WERI-Rb-1 (cell line): ENCODE measurements around the gene SLX9.

ENCODE experiments used
- DNase-seq: peaks from one replicate; pipeline ENCODE4 v3.0.0-alpha.2; 2020
- H3K27ac ChIP-seq: fragments of 250-450 bp; sonication (Bioruptor Pico); 2 replicates; pipeline ENCODE4 v1.5.1; 2020; ENCODE audit warnings: mild to moderate bottlenecking, moderate library complexity
- H3K27me3 ChIP-seq: fragments of 250-450 bp; sonication (Bioruptor Pico); 2 replicates; pipeline ENCODE4 v1.5.1; 2021; ENCODE audit warnings: mild to moderate bottlenecking, low read depth, moderate library complexity; ENCODE audit not compliant: insufficient read depth, severe bottlenecking
- H3K36me3 ChIP-seq: fragments of 250-450 bp; sonication (Bioruptor Pico); 2 replicates; pipeline ENCODE4 v1.5.1; 2020; ENCODE audit warnings: mild to moderate bottlenecking, moderate library complexity
- H3K4me3 ChIP-seq: 2 replicates; pipeline ENCODE4 v1.5.1; 2011; ENCODE audit warnings: low read depth, mild to moderate bottlenecking, control low read depth, low read length
- H3K9me3 ChIP-seq: fragments of 250-450 bp; sonication (Bioruptor Pico); 2 replicates; pipeline ENCODE4 v1.5.1; 2021; ENCODE audit warnings: mild to moderate bottlenecking, moderate library complexity; ENCODE audit not compliant: severe bottlenecking
- TF ChIP-seq, protein P1 (sequence below): IDR thresholded peaks from 2 replicates; pipeline ENCODE4 v1.5.1; 2011; ENCODE audit warnings: low read depth, mild to moderate bottlenecking, control low read depth, inconsistent platforms, low read length

SLX9 gene

GRCh38 chr21:44987886-44988606 is 48.2 kb downstream of the SLX9 start:
- Histone ChIP-seq H3K4me3 (no peak overlapping the region), H3K9me3 (no peaks in the 10 kb centered on the region), H3K27me3 (no peaks in the 10 kb centered on the region), H3K27ac (peak overlapping the region; percentile 50; the same call in 1 of the 2 replicates), H3K36me3 (no peaks in the 10 kb centered on the region)
- DNase-seq = no peak
- TF ChIP-seq, protein P1, sequence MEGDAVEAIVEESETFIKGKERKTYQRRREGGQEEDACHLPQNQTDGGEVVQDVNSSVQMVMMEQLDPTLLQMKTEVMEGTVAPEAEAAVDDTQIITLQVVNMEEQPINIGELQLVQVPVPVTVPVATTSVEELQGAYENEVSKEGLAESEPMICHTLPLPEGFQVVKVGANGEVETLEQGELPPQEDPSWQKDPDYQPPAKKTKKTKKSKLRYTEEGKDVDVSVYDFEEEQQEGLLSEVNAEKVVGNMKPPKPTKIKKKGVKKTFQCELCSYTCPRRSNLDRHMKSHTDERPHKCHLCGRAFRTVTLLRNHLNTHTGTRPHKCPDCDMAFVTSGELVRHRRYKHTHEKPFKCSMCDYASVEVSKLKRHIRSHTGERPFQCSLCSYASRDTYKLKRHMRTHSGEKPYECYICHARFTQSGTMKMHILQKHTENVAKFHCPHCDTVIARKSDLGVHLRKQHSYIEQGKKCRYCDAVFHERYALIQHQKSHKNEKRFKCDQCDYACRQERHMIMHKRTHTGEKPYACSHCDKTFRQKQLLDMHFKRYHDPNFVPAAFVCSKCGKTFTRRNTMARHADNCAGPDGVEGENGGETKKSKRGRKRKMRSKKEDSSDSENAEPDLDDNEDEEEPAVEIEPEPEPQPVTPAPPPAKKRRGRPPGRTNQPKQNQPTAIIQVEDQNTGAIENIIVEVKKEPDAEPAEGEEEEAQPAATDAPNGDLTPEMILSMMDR = no peak

DNA sequence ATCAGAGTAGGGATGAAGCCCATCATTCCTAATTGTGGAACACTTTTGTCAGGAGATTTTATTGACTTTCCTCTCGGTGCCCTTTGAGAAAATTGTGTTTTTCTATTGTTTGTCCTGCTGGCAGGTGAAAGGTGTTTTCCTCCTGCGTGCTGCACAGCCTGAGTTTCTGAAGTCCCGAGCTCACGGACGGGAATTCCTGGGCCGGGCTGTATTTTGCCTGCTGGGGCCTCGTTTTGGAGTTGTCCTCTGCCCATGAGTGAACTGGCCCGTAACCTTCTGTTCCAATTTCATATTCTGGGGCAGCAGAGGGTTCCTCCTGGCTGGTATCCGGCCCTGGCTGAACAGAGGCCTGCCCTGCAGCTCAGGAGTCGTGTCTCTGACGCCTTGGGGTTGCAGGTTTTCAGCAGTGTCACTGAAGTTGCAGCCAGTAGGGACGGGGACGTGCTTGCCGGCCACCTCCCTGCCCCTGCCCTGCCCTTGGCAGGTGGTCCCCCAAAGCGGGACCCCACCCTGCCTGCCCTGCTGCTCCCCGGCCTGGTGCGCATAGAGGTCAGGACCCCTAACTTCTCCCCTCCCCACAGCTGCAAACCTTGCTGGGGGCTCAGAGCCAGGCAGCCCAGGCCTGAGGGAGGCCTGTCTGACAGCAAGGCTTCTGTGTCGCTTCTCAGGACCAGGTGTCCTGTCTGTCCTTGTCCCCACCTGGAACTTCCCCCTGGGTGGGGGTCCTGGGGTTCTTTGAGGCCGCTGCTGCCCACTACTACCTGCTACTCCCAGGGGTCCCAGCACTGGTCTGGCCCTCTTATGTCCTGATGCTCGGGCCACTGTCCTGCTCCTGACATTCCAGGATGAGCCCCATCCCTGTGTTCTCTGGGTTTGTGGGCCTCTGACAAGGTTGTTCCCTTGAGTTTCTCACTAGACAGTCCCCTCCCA is 49.0 kb downstream of the SLX9 start:
- no peak overlapping the region for H3K27ac ChIP-seq

DNA sequence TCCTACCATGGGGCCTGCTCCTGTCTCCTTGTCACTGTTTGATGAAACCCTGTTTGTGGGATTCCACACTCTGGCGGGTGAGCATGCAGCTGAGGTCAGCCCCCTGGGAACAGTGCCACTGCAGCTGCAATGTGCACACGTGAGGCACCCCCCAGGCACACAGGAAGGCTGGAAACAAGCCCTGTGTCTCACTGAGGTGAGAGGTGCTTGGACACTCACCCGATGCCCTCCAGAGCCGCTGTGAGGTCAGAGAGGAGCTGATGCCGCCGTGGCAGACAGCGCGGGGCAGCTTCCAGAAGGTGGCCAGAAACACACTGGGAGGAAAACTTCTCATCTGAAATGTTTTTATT is 49.7 kb downstream of the SLX9 start:
- H3K4me3 ChIP-seq = no peak overlapping the region
- no peak overlapping the region for H3K27ac ChIP-seq
- TF ChIP-seq, protein P1 = no peak
- DNase-seq = no peak
- H3K36me3 ChIP-seq = no peaks in the 10 kb centered on the region
- no peaks in the 10 kb centered on the region for H3K9me3 ChIP-seq
- H3K27me3 ChIP-seq = no peaks in the 10 kb centered on the region

More for the DNA sequence above, 49.0 kb downstream of the SLX9 start:
- Histone ChIP-seq H3K4me3 (no peak overlapping the region), H3K36me3 (no peaks in the 10 kb centered on the region), H3K27me3 (no peaks in the 10 kb centered on the region), H3K9me3 (no peaks in the 10 kb centered on the region)
- DNase-seq = no peak
- TF ChIP-seq, protein P1 = no peak

- Histone ChIP-seq H3K4me3 (no peak overlapping the region), H3K36me3 (no peaks in the 10 kb centered on the region), H3K9me3 (no peaks in the 10 kb centered on the region), H3K27ac (no peak overlapping the region), H3K27me3 (no peaks in the 10 kb centered on the region)
- TF ChIP-seq, protein P1 = no peak
- DNase-seq = no peak
These were observed 50.3 kb downstream of the SLX9 start for GRCh38 chr21:44989943-44990780.

DNA sequence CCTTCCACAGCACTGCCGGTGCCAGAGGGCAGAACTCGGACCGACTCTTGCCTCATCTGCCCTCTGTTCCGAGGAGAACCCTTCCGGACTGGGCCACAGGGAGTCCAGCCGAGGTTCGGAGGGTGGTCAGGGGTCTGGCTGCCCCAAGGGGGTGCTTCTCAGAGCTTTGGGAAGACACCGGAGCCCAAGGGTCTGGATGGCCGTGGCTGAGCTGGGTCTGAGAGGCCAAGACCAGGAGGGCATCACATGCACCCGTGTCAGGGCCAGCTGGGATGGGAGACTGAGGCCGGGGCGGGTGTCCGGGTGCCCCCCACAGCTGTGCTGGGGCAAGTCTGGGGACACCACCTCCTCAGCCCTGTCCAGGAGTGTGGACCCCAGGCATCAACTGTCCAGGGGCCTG is 51.1 kb downstream of the SLX9 start:
- TF ChIP-seq, protein P1 = no peak
- no peaks in the 10 kb centered on the region for H3K36me3 ChIP-seq
- no peaks in the 10 kb centered on the region for H3K27me3 ChIP-seq
- no peak for DNase-seq
- H3K4me3 ChIP-seq = no peak overlapping the region
- no peak overlapping the region for H3K27ac ChIP-seq
- no peaks in the 10 kb centered on the region for H3K9me3 ChIP-seq
